Superior temporal gyrus (tissue), 1 donor: ENCODE data around the gene LARP1B.
"Not testable (repeated sequence)": the region's sequence is repeated elsewhere in the genome, so short reads cannot be mapped to it uniquely, and the experiment has no call there.

Source experiments
- DNase-seq: peaks from one replicate; pipeline ENCODE4 v3.0.0-alpha.2; 2016; ENCODE audit errors: extremely low spot score

Gene LARP1B

DNA sequence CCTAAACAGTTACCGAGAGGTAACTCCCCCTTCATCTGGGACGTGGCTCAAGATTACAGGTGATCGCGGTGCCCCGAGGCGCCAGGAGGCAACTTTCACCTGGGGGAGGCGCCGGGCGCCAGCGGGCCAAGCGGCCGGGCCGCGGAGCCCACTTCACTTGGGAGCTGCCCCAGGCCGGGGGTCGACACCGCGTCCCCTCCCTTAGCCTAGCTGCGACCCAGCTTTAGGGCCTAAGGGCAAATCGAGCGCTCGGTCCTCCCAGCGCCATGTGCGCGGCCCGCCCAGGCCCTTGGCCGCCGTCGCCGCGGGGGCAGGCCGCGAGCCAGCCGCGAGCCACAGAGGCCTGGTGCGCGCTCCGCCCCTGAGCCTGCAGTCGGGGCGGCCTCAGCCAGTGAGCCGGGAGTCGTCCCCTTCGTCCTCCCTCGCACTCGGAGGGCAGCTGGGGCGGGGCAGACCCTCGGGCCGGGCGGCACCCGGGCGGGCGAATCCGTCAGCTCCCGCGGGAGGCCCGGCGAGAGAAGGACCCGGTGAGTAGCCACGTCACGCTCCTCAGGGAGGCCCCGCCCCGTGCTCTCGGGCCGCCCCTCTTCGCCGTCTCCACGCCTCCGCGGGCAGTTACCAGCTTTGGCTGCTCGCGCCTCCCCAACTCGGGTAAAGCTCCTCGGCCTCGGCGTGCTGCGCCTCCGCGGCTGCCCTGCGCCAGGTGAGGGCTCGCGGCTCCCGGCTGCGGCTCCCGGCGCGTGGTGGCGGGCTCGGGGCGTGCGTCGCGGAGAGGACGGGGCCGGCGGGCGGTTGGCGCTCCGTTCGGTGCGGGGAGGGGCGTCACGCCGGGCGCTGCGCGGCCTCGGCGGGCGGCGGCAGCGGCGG lies at the start of gene LARP1B:
Gene LARP1B (plus strand): TSS at position 614 of the 867 bp plus-strand sequence. CDS start 13,640 bp downstream, outside the sequence.
- peak; percentile 89 for DNase-seq

DNA sequence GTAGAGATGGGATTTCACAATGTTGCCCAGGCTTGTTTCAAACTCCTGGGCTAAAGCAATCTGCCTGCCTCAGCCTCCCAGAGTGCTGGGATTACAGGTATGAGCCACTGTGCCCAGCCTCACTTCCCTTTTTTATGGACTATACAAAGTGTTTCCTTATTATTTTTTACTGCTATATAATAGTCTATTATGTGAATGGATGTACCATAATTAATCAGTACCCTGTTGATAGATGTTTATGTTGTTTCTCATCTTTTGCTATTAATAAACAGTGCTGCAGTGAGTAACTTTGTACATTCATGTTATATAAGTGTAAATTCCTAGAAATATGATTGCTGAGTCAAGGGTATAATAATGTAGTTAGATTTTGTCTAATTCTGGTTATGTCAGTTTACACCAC lies 35.8 kb upstream of the LARP1B start:
- no peak for DNase-seq

DNA sequence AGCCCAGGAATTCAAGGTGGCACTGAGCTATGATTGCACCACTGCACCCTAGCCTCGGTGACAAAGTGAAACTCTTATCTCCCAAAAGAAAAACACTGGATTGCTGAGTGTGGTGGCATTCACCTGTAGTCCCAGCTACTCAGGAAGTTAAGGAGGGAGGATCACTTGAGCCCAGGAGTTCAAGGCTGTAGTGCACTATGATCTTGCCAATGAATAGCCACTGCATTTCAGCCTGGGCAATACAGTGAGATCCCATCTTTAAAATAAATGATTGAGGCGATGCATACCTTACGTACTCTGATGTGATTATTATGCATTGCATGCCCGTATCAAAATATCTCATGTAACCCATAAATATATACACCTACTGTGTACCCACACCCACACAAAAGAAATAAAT lies 31.2 kb upstream of the LARP1B start:
- DNase-seq: no peak

GRCh38 chr4:128031756-128032384 lies 29.2 kb upstream of the LARP1B start:
- no peak for DNase-seq

- no peak for DNase-seq
Observed at GRCh38 chr4:128039568-128039967, 21.5 kb upstream of the LARP1B start.

GRCh38 chr4:128047019-128047418 lies 14.1 kb upstream of the LARP1B start:
- not testable (repeated sequence) for DNase-seq

- DNase-seq: not testable (repeated sequence)
Observed at GRCh38 chr4:128047514-128047913, 13.6 kb upstream of the LARP1B start.

- not testable (repeated sequence) for DNase-seq
Observed at GRCh38 chr4:128051229-128051628, 9.9 kb upstream of the LARP1B start.

GRCh38 chr4:128054907-128055306 lies 6.2 kb upstream of the LARP1B start:
- DNase-seq: not testable (repeated sequence)

- not testable (repeated sequence) for DNase-seq
Observed at GRCh38 chr4:128055441-128056206, 5.5 kb upstream of the LARP1B start.

- no peak for DNase-seq
Observed at GRCh38 chr4:128056396-128056795, 4.7 kb upstream of the LARP1B start.

GRCh38 chr4:128060121-128060698 lies 902 bp upstream of the LARP1B start:
- DNase-seq: peak; percentile 45

DNA sequence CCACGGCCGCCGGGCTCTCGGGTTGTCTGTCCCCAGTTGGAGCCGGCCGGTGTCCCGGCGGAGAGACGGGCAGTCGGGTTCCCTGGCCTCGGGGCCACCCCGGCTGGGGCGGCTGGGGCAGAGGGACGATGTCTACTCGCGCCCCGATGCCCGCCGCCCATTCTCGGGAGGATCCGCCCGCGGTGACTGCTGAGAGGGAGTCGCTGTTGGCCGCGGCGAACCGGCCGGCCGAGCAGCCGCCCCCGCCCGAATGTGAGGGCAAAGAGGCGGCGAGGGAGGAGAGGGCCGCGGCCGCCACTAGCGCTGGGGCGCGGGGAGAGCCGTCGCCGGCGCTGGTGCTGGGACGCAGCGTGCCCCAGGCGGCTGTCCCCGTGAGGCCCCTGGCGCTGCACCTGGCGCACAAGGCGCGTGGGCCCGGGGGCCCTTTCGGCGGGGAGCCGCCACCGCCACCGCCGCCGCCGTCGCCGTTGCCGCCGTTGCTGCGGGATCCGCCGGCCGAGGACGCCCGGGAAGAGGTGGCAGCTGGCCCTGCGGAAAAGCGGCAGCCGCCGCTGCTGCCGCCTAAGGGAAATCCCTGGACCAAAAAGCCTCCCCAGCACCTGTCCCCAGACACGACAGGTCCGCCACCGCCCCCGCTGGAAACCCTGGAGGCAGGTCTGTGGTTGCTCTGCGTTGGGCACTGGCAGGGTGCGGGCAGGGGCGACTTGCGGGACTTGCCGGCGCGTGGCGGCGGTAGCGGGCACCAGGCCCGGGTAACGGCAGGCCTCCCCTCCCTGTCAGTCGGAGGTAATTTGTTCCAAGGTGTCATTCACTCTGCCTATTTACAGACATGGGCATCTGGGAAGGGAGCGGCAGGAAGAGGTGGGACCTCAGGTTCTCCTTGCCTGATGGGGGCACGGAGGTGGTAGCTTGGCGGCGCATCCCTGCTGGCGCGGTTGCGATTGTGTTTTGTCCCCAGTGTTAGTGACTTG lies 739 bp downstream of the LARP1B start:
- DNase-seq: peak; percentile 49

DNA sequence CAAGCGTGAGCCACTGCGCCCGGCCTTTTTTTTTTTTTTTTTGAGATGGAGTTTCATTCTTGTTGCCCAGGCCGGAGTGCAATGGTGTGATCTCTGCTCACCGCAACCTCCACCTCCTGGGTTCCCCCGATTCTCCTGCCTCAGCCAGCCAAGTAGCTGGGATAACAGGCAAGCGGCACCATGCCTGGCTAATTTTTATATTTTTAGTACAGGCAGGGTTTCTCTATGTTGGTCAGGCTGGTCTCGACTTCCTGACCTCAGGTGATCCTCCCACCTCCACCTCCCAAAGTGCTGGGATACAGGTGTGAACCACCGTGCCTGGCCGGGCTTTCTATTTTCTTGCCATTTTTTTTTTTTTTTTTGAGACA lies 5.3 kb downstream of the LARP1B start:
- not testable (repeated sequence) for DNase-seq

DNA sequence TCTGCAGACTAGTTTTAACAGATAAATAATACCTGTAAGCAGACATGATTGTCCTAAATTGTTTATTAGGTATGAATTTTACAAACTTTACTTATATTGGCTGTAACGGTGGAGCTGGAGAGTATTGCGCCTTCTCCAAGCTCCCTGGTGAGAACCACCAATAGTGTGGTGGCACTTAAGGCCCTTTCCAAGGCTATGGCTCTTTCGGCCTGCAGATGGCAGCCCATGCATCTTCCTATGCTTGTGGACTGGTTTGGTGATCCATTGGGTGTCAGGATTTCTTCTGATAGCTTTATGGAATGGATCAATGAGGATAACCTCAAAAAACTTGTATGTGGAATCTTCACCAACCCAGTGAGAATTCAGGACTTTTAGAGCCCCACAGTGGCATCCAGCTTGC lies 7.8 kb downstream of the LARP1B start:
- peak; percentile 8 for DNase-seq

GRCh38 chr4:128076464-128076863 lies 15.4 kb downstream of the LARP1B start:
- no peak for DNase-seq

DNA sequence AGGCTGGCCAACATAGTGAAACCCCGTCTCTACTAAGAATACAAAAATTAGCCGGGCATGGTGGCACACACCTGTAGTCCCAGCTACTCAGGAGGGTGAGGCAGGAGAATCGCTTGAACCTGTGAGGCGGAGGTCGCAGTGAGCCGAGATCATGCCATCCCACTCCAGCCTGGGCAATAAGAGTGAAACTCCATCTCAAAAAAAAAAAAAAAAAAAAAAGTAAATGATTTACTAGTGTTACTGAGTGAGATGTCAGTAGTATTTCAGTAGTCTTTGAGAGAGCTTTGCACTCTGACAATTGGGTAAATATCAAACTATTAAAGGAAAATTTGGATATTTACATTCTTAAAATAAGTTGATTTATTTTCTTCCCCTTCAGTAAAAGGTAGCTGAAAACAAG lies 34.2 kb downstream of the LARP1B start:
- DNase-seq: not testable (repeated sequence)

- DNase-seq: no peak
Observed at GRCh38 chr4:128107766-128108165, 46.7 kb downstream of the LARP1B start.

DNA sequence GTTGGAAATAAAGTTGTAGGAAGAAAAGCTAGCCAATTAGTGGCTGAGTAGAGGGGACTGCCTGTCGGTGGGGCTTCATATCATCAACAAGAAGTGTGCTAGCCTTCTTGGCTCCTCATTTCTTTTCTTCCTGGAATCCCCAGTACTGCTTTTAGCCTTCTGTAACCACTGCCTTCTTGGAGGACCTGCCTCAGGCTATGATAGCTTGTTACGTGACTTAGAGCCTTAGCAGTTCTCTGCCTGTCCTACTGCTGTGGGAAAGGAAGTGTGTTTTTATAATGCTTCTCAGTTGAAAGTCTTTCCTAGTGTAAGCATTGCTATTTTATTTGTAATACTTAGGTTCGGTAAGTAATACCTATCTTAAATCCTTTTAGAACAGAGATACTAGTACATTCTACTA lies 61.9 kb downstream of the LARP1B start:
- no peak for DNase-seq

DNA sequence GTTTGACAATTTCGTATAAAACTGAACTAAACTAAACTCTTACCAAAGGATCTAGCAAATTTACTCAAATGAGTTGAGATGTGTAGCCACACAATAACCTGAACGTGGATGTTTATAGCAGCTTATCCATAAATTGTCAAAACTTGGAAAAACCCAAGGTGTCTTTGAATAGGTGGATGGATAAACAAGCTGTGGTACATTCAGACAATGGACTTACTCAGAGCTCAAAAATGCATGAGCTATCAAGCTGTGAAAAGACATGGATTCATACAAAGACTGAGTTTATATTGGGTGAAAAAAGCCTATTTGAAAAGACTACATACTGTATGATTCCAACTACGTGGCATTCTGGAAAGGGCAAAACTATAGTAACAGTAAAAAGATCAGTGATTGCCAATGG lies 69.5 kb downstream of the LARP1B start:
- DNase-seq: no peak

DNA sequence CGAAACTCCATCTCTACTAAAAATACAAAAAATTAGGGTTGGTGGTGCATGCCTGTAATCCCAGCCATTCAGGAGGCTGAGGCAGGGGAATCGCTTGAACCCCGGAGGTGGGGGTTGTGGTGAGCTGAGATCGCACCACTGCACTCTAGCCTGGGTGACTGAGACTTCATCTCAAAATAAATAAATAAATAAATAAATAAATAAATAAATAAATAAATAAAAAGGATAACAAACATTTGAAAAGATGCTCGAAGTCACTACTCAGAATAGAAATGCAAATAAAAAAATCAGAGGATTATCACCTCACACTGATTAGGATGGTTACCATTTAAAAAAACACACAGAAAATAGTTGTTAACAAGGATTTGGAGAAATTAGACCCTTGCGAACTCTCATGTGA lies 73.8 kb downstream of the LARP1B start:
- no peak for DNase-seq
